Measurements from ENCODE around the gene STX1A.

DNA sequence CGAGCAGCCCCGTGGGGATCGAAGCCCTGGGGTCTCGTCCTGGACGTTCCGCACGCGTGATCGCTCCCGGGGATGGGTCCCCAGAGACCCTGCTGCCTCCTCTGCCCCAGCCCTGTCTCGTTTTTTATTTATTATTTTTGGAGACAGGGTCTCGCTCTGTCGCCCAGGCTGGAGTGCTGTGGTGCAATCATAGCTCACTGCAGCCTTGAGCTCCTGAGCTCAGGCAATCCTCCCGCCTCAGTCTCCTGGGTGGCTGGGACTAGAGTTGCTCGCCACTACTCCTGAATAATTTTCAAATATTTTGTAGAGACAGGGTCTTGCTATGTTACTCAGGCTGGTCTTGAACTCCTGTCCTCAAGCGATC is 319 bp upstream of the STX1A start:
- TF ChIP-seq ZNF274 (IDR thresholded peaks at IDR 0.05; ENCODE audit: low read depth, low read length) (no peak), SUZ12 (IDR thresholded peaks at IDR 0.05; ENCODE audit: extremely low read depth, insufficient read depth, insufficient read length) (no peak)
